Glutamatergic neuron (in vitro differentiated cells): ENCODE data around the gene MTRFR. TPM values are rescaled to one million over a fixed set of nuclear protein-coding genes. Genes with fewer than 3 reads are reported as not detected.
A peak's percentile ranks its signal among the peaks of the same experiment; 100 is the strongest.

Experiments
- DNase-seq: peaks from one replicate; pipeline ENCODE4 v3.0.0; 2022
- H3K27ac Mint-ChIP-seq: one replicate; pipeline ENCODE4 v1.8.0; 2020; ENCODE audit warnings: mild to moderate bottlenecking, mixed read lengths, inconsistent platforms; ENCODE audit not compliant: unreplicated experiment
- H3K27me3 Mint-ChIP-seq: one replicate; pipeline ENCODE4 v1.8.0; 2020; ENCODE audit warnings: mild to moderate bottlenecking, moderate library complexity, mixed read lengths, inconsistent platforms; ENCODE audit not compliant: unreplicated experiment
- H3K36me3 Mint-ChIP-seq: one replicate; pipeline ENCODE4 v1.8.0; 2020; ENCODE audit warnings: mild to moderate bottlenecking, mixed read lengths, inconsistent platforms; ENCODE audit not compliant: unreplicated experiment
- H3K4me1 Mint-ChIP-seq: one replicate; pipeline ENCODE4 v1.8.0; 2020; ENCODE audit warnings: mild to moderate bottlenecking, low read depth, mixed read lengths, inconsistent platforms; ENCODE audit not compliant: unreplicated experiment
- H3K4me3 Mint-ChIP-seq: one replicate; pipeline ENCODE4 v1.8.0; 2020; ENCODE audit warnings: mild to moderate bottlenecking, mixed read lengths, inconsistent platforms; ENCODE audit not compliant: unreplicated experiment
- H3K9me3 Mint-ChIP-seq: one replicate; pipeline ENCODE4 v1.8.0; 2020; ENCODE audit warnings: mild to moderate bottlenecking, moderate library complexity, mixed read lengths, inconsistent platforms; ENCODE audit not compliant: unreplicated experiment
- total RNA-seq: library from RNA; stranded (reverse); fragmentation: NEBNext Ultra II Directional; extraction: Animal tissue kit (Norgen Biotek cat#: 25700); gene quantifications from one replicate; pipeline ENCODE4 v1.2.1, GENCODE V29; 2021; ENCODE audit not compliant: unreplicated experiment
- TF ChIP-seq, protein P1 (sequence below): fragments of 200-600 bp; sonication (generic); IDR thresholded peaks from one replicate; pipeline ENCODE4 v1.5.0; 2021; ENCODE audit not compliant: partially characterized antibody, unreplicated experiment

The MTRFR gene
- total RNA-seq, 1 donor from 2014 or later = 11.1 TPM

GRCh38 chr12:123265851-123266678, 32.8 kb downstream of the MTRFR start:
- H3K27ac Mint-ChIP-seq = peak overlapping the region; percentile 43
- H3K9me3 Mint-ChIP-seq = peaks cover 17% of the 10 kb centered on the region
- DNase-seq = no peak
- peaks cover 20% of the 10 kb centered on the region for H3K27me3 Mint-ChIP-seq
- peaks cover 22% of the 10 kb centered on the region for H3K4me1 Mint-ChIP-seq
- TF ChIP-seq, protein P1, sequence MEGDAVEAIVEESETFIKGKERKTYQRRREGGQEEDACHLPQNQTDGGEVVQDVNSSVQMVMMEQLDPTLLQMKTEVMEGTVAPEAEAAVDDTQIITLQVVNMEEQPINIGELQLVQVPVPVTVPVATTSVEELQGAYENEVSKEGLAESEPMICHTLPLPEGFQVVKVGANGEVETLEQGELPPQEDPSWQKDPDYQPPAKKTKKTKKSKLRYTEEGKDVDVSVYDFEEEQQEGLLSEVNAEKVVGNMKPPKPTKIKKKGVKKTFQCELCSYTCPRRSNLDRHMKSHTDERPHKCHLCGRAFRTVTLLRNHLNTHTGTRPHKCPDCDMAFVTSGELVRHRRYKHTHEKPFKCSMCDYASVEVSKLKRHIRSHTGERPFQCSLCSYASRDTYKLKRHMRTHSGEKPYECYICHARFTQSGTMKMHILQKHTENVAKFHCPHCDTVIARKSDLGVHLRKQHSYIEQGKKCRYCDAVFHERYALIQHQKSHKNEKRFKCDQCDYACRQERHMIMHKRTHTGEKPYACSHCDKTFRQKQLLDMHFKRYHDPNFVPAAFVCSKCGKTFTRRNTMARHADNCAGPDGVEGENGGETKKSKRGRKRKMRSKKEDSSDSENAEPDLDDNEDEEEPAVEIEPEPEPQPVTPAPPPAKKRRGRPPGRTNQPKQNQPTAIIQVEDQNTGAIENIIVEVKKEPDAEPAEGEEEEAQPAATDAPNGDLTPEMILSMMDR = no peak
- H3K36me3 Mint-ChIP-seq = no peaks in the 10 kb centered on the region
- H3K4me3 Mint-ChIP-seq = peak overlapping the region; percentile 30

DNA sequence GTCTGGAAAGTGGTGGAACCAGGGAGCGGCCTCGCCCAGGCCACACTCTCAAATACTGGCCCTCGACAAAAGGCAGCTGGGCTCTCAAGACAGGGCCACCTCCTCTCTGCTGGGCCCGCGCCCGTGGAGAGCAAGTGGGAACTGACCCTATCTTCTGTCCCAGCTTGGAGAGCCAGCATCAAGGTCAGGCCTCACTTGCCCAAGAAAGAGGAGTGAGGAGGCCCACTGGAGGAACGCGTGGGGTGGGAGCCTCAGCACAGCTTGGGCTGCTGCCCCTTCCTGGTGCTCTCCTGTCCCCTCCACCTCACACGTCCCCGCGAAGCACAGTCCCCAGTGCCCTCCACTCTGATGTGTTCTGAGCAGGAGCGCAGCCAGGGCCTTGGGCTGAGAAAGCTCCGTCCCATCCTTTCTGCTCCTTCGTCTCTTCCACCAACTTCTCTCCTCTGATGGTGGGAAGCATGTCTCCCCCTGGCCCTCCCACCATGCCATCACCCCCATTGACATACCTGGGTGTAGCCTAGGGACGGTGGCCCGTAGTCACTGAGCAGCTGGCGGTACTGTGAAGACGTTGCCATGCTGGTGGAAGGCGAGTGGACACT, 33.5 kb downstream of the MTRFR start:
- peak overlapping the region; percentile 95 for H3K4me3 Mint-ChIP-seq

GRCh38 chr12:123267335-123267920, 34.2 kb downstream of the MTRFR start:
- Mint-ChIP-seq H3K9me3 (peaks cover 22% of the 10 kb centered on the region), H3K4me3 (peak overlapping the region; percentile 95), H3K36me3 (no peaks in the 10 kb centered on the region), H3K4me1 (peaks cover 22% of the 10 kb centered on the region), H3K27me3 (peaks cover 22% of the 10 kb centered on the region), H3K27ac (peak overlapping the region; percentile 97)
- TF ChIP-seq, protein P1 = no peak
- DNase-seq = no peak

More for the DNA sequence above, 33.5 kb downstream of the MTRFR start:
- TF ChIP-seq, protein P1 = no peak
- DNase-seq = no peak
- Mint-ChIP-seq H3K4me1 (peaks cover 22% of the 10 kb centered on the region), H3K36me3 (no peaks in the 10 kb centered on the region), H3K27me3 (peaks cover 20% of the 10 kb centered on the region), H3K9me3 (peaks cover 17% of the 10 kb centered on the region), H3K27ac (peak overlapping the region; percentile 97)

GRCh38 chr12:123267991-123268843, 35.0 kb downstream of the MTRFR start:
- H3K27ac Mint-ChIP-seq = peak overlapping the region; percentile 97
- TF ChIP-seq, protein P1 = no peak
- peaks cover 20% of the 10 kb centered on the region for H3K9me3 Mint-ChIP-seq
- peaks cover 27% of the 10 kb centered on the region for H3K4me1 Mint-ChIP-seq
- no peaks in the 10 kb centered on the region for H3K36me3 Mint-ChIP-seq
- peak; percentile 68 for DNase-seq
- peaks cover 23% of the 10 kb centered on the region for H3K27me3 Mint-ChIP-seq
- H3K4me3 Mint-ChIP-seq = peak overlapping the region; percentile 95
